OCI-M1 (cell line): Measurements from ENCODE around the gene LGALS12.

ENCODE experiments used
- DNase-seq: peaks from one replicate; lab custom pipeline; 2025; lab: John Stamatoyannopoulos, UW

The LGALS12 gene

DNA sequence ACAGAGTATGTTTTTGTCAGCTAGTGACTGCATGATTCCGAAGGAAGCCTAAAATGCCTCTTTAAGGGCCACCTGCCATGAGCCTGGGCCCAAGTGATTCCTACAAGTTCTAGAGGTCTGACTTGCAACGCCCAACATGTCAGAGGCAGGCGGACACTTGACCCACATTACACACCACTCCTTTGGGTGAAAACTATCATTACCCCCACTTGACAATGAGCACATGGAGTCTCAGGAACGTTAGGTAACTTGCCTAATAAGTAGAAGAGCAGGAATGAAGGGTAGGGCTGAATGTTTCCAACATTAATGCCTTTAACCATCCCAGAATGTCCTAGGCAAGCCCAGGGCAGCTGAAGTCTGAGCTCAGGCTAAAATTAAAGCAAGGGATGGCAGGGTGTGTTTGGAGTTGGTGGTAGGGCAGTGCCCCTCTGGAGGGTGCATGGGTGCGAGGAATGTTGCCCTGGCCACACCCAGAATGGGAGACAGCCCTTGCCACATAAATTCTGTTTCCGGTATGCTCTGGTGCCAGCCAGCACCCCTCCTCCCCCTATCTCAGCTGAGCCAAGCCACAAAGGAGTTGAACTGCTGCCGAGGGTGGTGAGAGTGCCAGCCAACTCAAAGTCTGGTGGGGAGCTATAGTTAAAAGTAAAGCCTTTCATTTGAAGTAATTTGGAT, 54.8 kb downstream of the LGALS12 start:
- no peak for DNase-seq

DNA sequence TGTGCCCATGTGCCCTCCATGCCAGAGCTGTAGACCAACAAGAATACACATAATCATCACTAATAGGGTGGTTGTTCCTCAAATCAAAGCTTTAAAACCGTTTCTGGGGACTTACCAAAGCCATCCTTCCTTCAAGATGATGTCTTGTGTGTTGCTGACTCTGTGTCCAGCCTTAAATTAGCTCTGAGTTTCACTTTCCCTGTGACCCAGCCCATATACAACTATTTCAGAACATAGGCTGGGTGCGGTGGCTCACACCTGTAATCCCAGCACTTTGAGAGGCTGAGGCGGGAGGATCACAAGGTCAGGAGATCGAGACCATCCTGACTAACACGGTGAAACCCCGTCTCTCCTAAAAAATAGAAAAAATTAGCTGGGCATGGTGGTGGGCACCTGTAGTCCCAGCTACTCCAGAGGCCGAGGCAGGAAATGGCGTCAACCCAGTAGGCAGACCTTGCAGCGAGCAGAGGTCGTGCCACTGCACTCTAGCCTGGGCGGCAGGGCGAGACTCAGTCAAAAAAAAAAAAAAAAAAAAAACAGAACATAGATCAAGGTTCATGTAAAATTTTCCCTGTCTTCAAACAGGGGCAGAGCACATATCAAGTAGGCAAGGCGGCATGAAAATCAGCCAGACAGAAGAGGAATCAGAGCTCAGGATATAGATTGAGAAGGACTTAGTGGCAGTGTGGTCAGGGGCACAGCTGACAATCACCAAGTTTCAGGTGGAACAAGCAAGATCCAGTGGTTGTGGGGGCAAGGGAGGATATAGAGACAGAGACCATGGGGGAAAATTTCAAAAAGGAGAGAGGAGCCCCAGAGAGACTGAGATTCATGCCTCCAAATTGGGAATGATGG, 57.5 kb downstream of the LGALS12 start, which contains the start of gene PLAAT2:
TSS of gene PLAAT2 (minus strand) at position 179 of the 855 bp plus-strand sequence. CDS start at position 124, 55 bp downstream.
- no peak for DNase-seq

DNA sequence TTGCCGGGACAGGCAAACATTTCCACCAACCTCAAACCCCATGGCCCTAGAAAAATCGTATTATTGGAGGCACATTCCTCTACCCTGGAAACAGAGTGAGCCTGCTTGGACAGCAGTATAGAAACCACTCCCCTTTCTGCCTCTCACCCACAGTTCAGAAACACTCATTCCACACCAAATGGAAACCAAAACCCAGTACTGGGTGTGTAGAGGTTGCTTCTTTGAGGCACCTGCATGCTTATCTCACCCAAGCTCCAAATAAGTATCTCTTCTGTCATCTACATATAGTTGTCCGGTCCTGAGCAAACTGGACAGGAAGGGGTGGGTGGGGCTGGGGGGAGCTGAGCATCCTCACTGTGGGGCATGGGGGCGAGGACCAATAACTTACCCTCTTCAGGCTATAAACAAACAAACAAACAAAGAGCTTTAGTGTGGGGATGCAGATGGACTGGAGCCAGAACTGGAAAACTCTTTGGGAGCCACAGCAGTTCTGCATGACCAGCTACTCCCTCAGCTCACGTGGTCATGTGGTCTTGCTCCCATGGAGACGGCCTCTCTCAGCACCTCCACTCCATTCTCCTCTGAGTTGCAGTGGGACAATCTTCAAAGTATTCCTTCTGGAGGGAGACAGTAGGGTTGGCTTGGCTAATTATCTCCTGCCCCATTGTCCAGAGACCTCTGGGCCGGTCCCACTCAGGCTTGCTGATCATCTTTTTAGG, 58.3 kb downstream of the LGALS12 start:
- DNase-seq, result no peak

DNA sequence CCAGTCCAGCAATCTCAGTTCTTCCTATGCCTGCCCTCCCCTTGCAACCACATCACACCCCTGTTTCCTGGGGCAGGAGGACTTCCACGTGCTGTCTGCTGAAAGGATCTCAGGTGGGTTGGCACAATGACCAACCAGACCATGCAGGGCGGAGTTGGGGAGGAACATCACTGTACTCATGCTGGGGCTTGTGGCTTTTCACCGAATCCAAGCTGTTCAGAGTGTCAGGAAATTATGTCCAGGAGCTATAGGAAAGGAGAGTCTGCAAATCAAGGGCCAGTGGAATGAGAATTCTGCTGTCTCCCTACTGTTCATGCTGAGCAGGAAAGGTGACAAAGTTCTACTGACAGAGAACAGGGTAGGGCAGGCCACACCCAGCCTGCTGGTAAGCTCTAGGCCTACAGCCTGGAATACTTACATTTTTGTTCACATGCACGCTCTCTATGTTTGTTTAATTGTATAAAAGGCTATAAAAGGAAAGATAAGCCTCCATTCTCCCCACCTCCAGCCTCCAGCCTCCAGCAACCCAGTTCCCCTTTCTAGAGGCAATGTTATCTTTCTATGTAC, 59.0 kb downstream of the LGALS12 start:
- DNase-seq, result peak; percentile 66
